ENCODE data around the gene SEC14L5. TPM values are rescaled to one million over a fixed set of nuclear protein-coding genes. Genes with fewer than 3 reads are reported as not detected.

SEC14L5 gene
- total and polyA plus RNA-seq, 2 donors (not counting 3 experiments of a cell fraction or from before 2014, with no cell fraction given) = not detected

DNA sequence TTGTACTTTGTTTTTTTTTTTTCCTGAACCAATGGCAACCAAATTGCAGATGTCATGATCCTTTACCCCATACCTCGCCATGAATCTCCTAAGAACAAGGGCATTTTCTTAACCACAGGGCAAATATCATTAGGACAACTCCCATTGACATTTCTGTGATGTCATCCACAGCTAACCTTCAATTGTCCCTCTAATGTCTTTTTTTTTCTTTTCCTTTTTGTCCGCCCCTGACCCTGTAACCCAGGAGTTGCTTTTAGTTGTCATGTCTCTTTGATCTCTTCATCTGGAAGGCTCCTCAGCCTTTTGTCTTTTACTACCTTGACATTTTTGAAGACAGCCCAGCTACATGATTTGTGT lies 76.0 kb downstream of the SEC14L5 start:
- Histone ChIP-seq H3K9me3 (replicated peaks; ENCODE audit: control insufficient read depth, insufficient read depth, low read length) (no peaks in the 10 kb centered on the region), H3K36me3 (ENCODE audit: control insufficient read depth in 2 of 2, extremely low read depth in 1 of 2, insufficient read depth in 2 of 2, low read length in 2 of 2) (no peaks in the 10 kb centered on the region), H3K27ac (ENCODE audit: insufficient read depth, low read depth, low read length) (peak overlapping the region; percentile 28), H2AFZ (ENCODE audit: low read depth, low read length) (peak overlapping the region; percentile 99), H3K9me1 (replicated peaks; ENCODE audit: control insufficient read depth, extremely low read depth, insufficient read depth, low read length) (no peaks in the 10 kb centered on the region), H3K4me3 (replicated peaks in 1 of 3; ENCODE audit: insufficient read depth in 1 of 3, low read depth in 1 of 3, low read length in 3 of 3) (peak overlapping the region; percentile 47 to 86 (median 83)), H3K9ac (replicated peaks; ENCODE audit: extremely low read depth, insufficient read depth, low read length) (peak overlapping the region; percentile 72), H4K20me1 (replicated peaks; ENCODE audit: control insufficient read depth, extremely low read depth, insufficient read depth, low read length) (no peaks in the 10 kb centered on the region), H3K4me1 (ENCODE audit: control insufficient read depth, extremely low read depth, insufficient read depth, low read length) (peaks cover 12% of the 10 kb centered on the region), H3K27me3 (ENCODE audit: control insufficient read depth in 2 of 2, insufficient read depth in 2 of 2, low read length in 2 of 2) (no peaks in the 10 kb centered on the region), H3K79me2 (ENCODE audit: control insufficient read depth, insufficient read depth, low read length) (no peaks in the 10 kb centered on the region), H3K4me2 (ENCODE audit: insufficient read depth, low read length) (peak overlapping the region; percentile 100)
- POLR2A ChIA-PET = interaction anchor here (0.6 to 0.7 kb wide), 4 partner anchors 14 to 1946 kb away, joined by 3 to 5 read pairs (median 4); no protein-coding TSS in a partner anchor
- intact Hi-C loops (cut with micrococcal nuclease) = loop anchor here (5.0 kb wide), 1 partner anchor 77 kb away; the partner anchor contains the start of gene SEC14L5
- CTCF ChIA-PET = interaction anchor here (1.1 to 2.0 kb wide), 3 partner anchors 9 to 50 kb away, joined by 3 to 11 read pairs (median 3); no protein-coding TSS in a partner anchor
- DNase-seq (ENCODE audit: low read depth, low spot score) (no peak), FAIRE-seq (no peak)
- TSS peak; percentile 82 for BruUV-seq (replicated peaks)
- TF ChIP-seq GATA2 (IDR thresholded peaks at IDR 0.05; ENCODE audit: insufficient read depth, insufficient read length, low read depth, low read length) (no peak), JUN (IDR thresholded peaks at IDR 0.05; ENCODE audit: borderline replicate concordance, insufficient read depth, insufficient read length, low read depth) (no peak)
- dilution Hi-C loops (cut with MboI; ENCODE audit: extremely low pct_ligation_motif_present, low sequenced_read_pairs) = no loop called here

DNA sequence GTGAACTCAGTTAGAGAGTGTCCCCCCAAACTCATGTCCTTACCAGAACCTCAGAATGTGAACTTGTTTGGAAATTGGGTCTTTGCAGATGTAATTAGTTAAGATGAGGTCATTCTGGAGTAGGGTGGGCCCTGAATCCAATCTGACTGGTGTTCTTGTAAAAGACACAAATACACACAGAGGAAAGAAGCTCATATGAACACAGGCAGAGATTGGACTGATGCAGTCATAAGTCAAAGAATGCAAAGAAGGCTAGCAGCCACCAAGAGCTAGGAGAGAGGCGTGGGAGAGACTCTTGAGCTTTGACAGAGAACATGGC lies 77.7 kb downstream of the SEC14L5 start:
- TF ChIP-seq, protein P1, sequence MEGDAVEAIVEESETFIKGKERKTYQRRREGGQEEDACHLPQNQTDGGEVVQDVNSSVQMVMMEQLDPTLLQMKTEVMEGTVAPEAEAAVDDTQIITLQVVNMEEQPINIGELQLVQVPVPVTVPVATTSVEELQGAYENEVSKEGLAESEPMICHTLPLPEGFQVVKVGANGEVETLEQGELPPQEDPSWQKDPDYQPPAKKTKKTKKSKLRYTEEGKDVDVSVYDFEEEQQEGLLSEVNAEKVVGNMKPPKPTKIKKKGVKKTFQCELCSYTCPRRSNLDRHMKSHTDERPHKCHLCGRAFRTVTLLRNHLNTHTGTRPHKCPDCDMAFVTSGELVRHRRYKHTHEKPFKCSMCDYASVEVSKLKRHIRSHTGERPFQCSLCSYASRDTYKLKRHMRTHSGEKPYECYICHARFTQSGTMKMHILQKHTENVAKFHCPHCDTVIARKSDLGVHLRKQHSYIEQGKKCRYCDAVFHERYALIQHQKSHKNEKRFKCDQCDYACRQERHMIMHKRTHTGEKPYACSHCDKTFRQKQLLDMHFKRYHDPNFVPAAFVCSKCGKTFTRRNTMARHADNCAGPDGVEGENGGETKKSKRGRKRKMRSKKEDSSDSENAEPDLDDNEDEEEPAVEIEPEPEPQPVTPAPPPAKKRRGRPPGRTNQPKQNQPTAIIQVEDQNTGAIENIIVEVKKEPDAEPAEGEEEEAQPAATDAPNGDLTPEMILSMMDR (IDR thresholded peaks at IDR 0.05; ENCODE audit: extremely low read depth in 1 of 2, insufficient read depth in 1 of 2, low read depth in 1 of 2, low read length in 2 of 2) = no peak
- TF ChIP-seq JUN (IDR thresholded peaks at IDR 0.05; ENCODE audit: borderline replicate concordance, insufficient read depth, insufficient read length, low read depth) (no peak), FOS (IDR thresholded peaks at IDR 0.05; ENCODE audit: borderline replicate concordance, insufficient read depth, low read length) (no peak)
- ChIA-PET CTCF (no interaction called here), POLR2A (no interaction called here)
- Histone ChIP-seq H3K4me1 (ENCODE audit: control insufficient read depth, extremely low read depth, insufficient read depth, low read length) (peaks cover 12% of the 10 kb centered on the region), H3K36me3 (ENCODE audit: control insufficient read depth in 2 of 2, extremely low read depth in 1 of 2, insufficient read depth in 2 of 2, low read length in 2 of 2) (no peaks in the 10 kb centered on the region), H3K4me2 (ENCODE audit: insufficient read depth, low read length) (no peak overlapping the region), H3K79me2 (ENCODE audit: control insufficient read depth, insufficient read depth, low read length) (no peaks in the 10 kb centered on the region), H3K27me3 (ENCODE audit: control insufficient read depth in 2 of 2, insufficient read depth in 2 of 2, low read length in 2 of 2) (no peaks in the 10 kb centered on the region), H4K20me1 (replicated peaks; ENCODE audit: control insufficient read depth, extremely low read depth, insufficient read depth, low read length) (no peaks in the 10 kb centered on the region), H3K27ac (ENCODE audit: insufficient read depth, low read depth, low read length) (no peak overlapping the region), H3K9me1 (replicated peaks; ENCODE audit: control insufficient read depth, extremely low read depth, insufficient read depth, low read length) (no peaks in the 10 kb centered on the region), H3K9me3 (replicated peaks; ENCODE audit: control insufficient read depth, insufficient read depth, low read length) (no peaks in the 10 kb centered on the region), H3K4me3 (replicated peaks in 1 of 3; ENCODE audit: insufficient read depth in 1 of 3, low read depth in 1 of 3, low read length in 3 of 3) (no peak overlapping the region), H3K9ac (replicated peaks; ENCODE audit: extremely low read depth, insufficient read depth, low read length) (no peak overlapping the region), H2AFZ (ENCODE audit: low read depth, low read length) (no peak overlapping the region)
- DNase-seq (ENCODE audit: low read depth, low spot score) = no peak
- no TSS peak for BruUV-seq (replicated peaks)
- no peak for FAIRE-seq
- dilution Hi-C loops (cut with MboI; ENCODE audit: extremely low pct_ligation_motif_present, low sequenced_read_pairs) = no loop called here
- intact Hi-C loops (cut with micrococcal nuclease) = no loop called here

Measured in endothelial cell of umbilical vein (primary cell).